ENCODE results near the gene LEFTY1.
"Not testable (repeated sequence)": the region's sequence is repeated elsewhere in the genome, so short reads cannot be mapped to it uniquely, and the experiment has no call there.

LEFTY1 gene

GRCh38 chr1:225887554-225888288 is 1.2 kb downstream of the LEFTY1 start:
- DNase-seq = not testable (repeated sequence)

GRCh38 chr1:225887030-225887314 is 2.0 kb downstream of the LEFTY1 start:
- DNase-seq = no peak

- no peak for DNase-seq
These were observed 2.6 kb downstream of the LEFTY1 start for GRCh38 chr1:225886159-225887029.

GRCh38 chr1:225885336-225885735 is 3.6 kb downstream of the LEFTY1 start:
- DNase-seq = no peak

- no peak for DNase-seq
These were observed 5.2 kb downstream of the LEFTY1 start for GRCh38 chr1:225883616-225884265.

- no peak for DNase-seq
These were observed 6.0 kb downstream of the LEFTY1 start for GRCh38 chr1:225882694-225883615.

- DNase-seq = peak; percentile 90
These were observed 6.8 kb downstream of the LEFTY1 start, which contains the start of gene TMEM63A for GRCh38 chr1:225881959-225882693. Gene TMEM63A, minus strand, starts transcription at chr1:225882380. Its CDS starts 4,800 bp downstream, at chr1:225877580.

GRCh38 chr1:225881081-225881958 is 7.6 kb downstream of the LEFTY1 start:
- peak; percentile 57 for DNase-seq

GRCh38 chr1:225880636-225881035 is 8.3 kb downstream of the LEFTY1 start:
- no peak for DNase-seq

- no peak for DNase-seq
These were observed 8.7 kb downstream of the LEFTY1 start for GRCh38 chr1:225880222-225880588.

- no peak for DNase-seq
These were observed 9.3 kb downstream of the LEFTY1 start for GRCh38 chr1:225879521-225880221.

- no peak for DNase-seq
These were observed 10.7 kb downstream of the LEFTY1 start for GRCh38 chr1:225878282-225878681.

GRCh38 chr1:225877580-225877979 is 11.4 kb downstream of the LEFTY1 start:
- no peak for DNase-seq

- DNase-seq = no peak
These were observed 11.9 kb downstream of the LEFTY1 start for GRCh38 chr1:225876900-225877510.

GRCh38 chr1:225875044-225875815 is 13.7 kb downstream of the LEFTY1 start:
- DNase-seq = no peak

- DNase-seq = no peak
These were observed 14.5 kb downstream of the LEFTY1 start for GRCh38 chr1:225874431-225874830.

GRCh38 chr1:225873281-225873850 is 15.6 kb downstream of the LEFTY1 start:
- DNase-seq = no peak

- no peak for DNase-seq
These were observed 16.9 kb downstream of the LEFTY1 start for GRCh38 chr1:225872075-225872430.
